WTC11 (cell line): ENCODE results near the gene PARK7. TPM values are rescaled to one million over a fixed set of nuclear protein-coding genes. Genes with fewer than 3 reads are reported as not detected.

ENCODE experiments used
- ATAC-seq: fragments of 200-7000 bp; cut with Tn5 transposase; 2 replicates; pipeline ENCODE4 v1.10.0; 2021; ENCODE audit warnings: mild to moderate bottlenecking, moderate library complexity
- CTCF ChIA-PET: fragments of 300-600 bp; sonication (Branson Sonifier 250); formaldehyde crosslinking; loops from one replicate; lab custom pipeline; 2021; ENCODE audit warnings: antibody characterized with exemption; lab: Charles Lee
- POLR2A ChIA-PET: fragments of 350-600 bp; sonication (Branson Sonifier 250); formaldehyde crosslinking; loops from one replicate; lab custom pipeline; 2021; ENCODE audit warnings: antibody characterized with exemption; lab: Charles Lee
- DNase-seq: peaks from one replicate; pipeline ENCODE4 v3.0.0; 2021; ENCODE audit warnings: low spot score
- H3K27ac Mint-ChIP-seq: 2 replicates; pipeline ENCODE4 v1.8.0; 2021; ENCODE audit warnings: mixed read lengths
- H3K27me3 Mint-ChIP-seq: 2 replicates; pipeline ENCODE4 v1.8.0; 2021; ENCODE audit warnings: low read depth, mild to moderate bottlenecking, moderate library complexity, mixed read lengths
- H3K36me3 Mint-ChIP-seq: 2 replicates; pipeline ENCODE4 v1.8.0; 2021; ENCODE audit warnings: mixed read lengths
- H3K4me1 Mint-ChIP-seq: 2 replicates; pipeline ENCODE4 v1.8.0; 2022; ENCODE audit warnings: mixed read lengths
- H3K4me3 Mint-ChIP-seq: 2 replicates; pipeline ENCODE4 v1.8.0; 2021; ENCODE audit warnings: mild to moderate bottlenecking, moderate library complexity, mixed read lengths
- H3K9me3 Mint-ChIP-seq: 2 replicates; pipeline ENCODE4 v1.8.0; 2021; ENCODE audit warnings: mixed read lengths
- FOXK1 ChIP-seq: sonication (generic); formaldehyde crosslinking; IDR thresholded peaks from 2 replicates; pipeline ENCODE4 v1.8.0; 2022; ENCODE audit warnings: mild to moderate bottlenecking, moderate library complexity, missing genetic modification reagents
- GTF2I ChIP-seq: fragments of 250-450 bp; sonication (Bioruptor Pico); conservative IDR thresholded peaks from 2 replicates; pipeline ENCODE4 v1.4.0; 2021; ENCODE audit warnings: mild to moderate bottlenecking
- KAT7 ChIP-seq: sonication (generic); formaldehyde crosslinking; IDR thresholded peaks from 2 replicates; pipeline ENCODE4 v1.8.1; 2023; ENCODE audit warnings: missing genetic modification reagents, mild to moderate bottlenecking, borderline replicate concordance
- MLX ChIP-seq: sonication (generic); formaldehyde crosslinking; IDR thresholded peaks from 2 replicates; pipeline ENCODE4 v1.8.1; 2023; ENCODE audit warnings: mild to moderate bottlenecking, missing genetic modification reagents, moderate library complexity
- MXD4 ChIP-seq: fragments of 250-450 bp; sonication (Bioruptor Pico); IDR thresholded peaks from 2 replicates; pipeline ENCODE4 v1.8.0; 2021; ENCODE audit warnings: mild to moderate bottlenecking, moderate library complexity, borderline replicate concordance
- NR2C2 ChIP-seq: sonication (generic); formaldehyde crosslinking; IDR thresholded peaks from 2 replicates; pipeline ENCODE4 v1.8.0; 2022; ENCODE audit warnings: mild to moderate bottlenecking, missing genetic modification reagents
- ZNF121 ChIP-seq: sonication (generic); formaldehyde crosslinking; IDR thresholded peaks from 2 replicates; pipeline ENCODE4 v1.8.0; 2023; ENCODE audit warnings: missing genetic modification reagents
- ZNF138 ChIP-seq: sonication (generic); formaldehyde crosslinking; conservative IDR thresholded peaks from 2 replicates; pipeline ENCODE4 v1.8.1; 2022; ENCODE audit warnings: mild to moderate bottlenecking, moderate library complexity, missing genetic modification reagents
- ZNF396 ChIP-seq: fragments of 250-450 bp; sonication (Bioruptor Pico); IDR thresholded peaks from 2 replicates; pipeline ENCODE4 v1.8.0; 2021; ENCODE audit warnings: mild to moderate bottlenecking, moderate library complexity, borderline replicate concordance
- ZNF671 ChIP-seq: fragments of 250-450 bp; sonication (Bioruptor Pico); IDR thresholded peaks from 2 replicates; pipeline ENCODE4 v1.8.0; 2021; ENCODE audit warnings: mild to moderate bottlenecking
- total RNA-seq: library from RNA; stranded (reverse); gene quantifications from 3 replicates; pipeline ENCODE4 v1.2.3, GENCODE V29; 2021
- TF ChIP-seq, protein P1 (sequence below): sonication (generic); formaldehyde crosslinking; IDR thresholded peaks from 2 replicates; pipeline ENCODE4 v1.8.0; 2022; ENCODE audit warnings: mild to moderate bottlenecking, missing genetic modification reagents
- TF ChIP-seq, protein P2 (sequence below): sonication (generic); formaldehyde crosslinking; conservative IDR thresholded peaks from 2 replicates; pipeline ENCODE4 v1.8.1; 2023; ENCODE audit warnings: mild to moderate bottlenecking, low read depth, missing genetic modification reagents, moderate library complexity
- TF ChIP-seq, protein P3 (sequence below): sonication (generic); formaldehyde crosslinking; IDR thresholded peaks from 2 replicates; pipeline ENCODE4 v1.8.1; 2022; ENCODE audit warnings: low read depth, mild to moderate bottlenecking, moderate library complexity, missing genetic modification reagents, borderline replicate concordance
- TF ChIP-seq, protein P4 (sequence below): sonication (generic); formaldehyde crosslinking; IDR thresholded peaks from 2 replicates; pipeline ENCODE4 v1.8.0; 2022; ENCODE audit warnings: missing genetic modification reagents

Gene PARK7
- total RNA-seq, 1 experiment from 2014 or later = 337 TPM

GRCh38 chr1:7932524-7933138, 28.9 kb upstream of the PARK7 start:
- Mint-ChIP-seq H3K27me3 (peaks cover 13% of the 10 kb centered on the region), H3K4me3 (no peak overlapping the region), H3K36me3 (no peaks in the 10 kb centered on the region), H3K4me1 (no peaks in the 10 kb centered on the region), H3K27ac (no peak overlapping the region), H3K9me3 (no peaks in the 10 kb centered on the region)
- POLR2A ChIA-PET = no interaction called here
- ATAC-seq = peak; percentile 44; the same call in 1 of the 2 replicates
- TF ChIP-seq ZNF121 (no peak), GTF2I (no peak)
- TF ChIP-seq, all 79 proteins: peak for 0
- no peak for DNase-seq
- CTCF ChIA-PET = no interaction called here

DNA sequence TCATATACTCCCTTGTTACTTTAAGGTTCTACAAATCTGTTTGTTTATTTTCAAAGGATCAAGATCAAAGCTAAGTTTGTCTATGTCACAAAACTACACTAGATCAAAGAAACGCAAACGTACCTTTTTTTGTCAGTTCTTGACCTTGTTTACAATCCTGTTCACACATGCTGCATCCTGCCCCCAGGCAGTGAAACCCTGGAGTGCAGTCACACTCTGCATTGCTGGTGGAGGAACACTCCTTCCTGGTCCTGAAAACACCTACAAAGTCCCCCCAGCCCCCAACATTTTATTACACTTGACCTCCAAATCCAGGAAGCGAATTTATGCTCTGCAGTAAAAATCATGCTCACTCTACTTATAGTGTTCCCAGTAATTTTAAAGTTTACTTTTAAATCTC, 23.4 kb upstream of the PARK7 start:
- no peak overlapping the region for H3K4me3 Mint-ChIP-seq
- peaks cover 64% of the 10 kb centered on the region for H3K27me3 Mint-ChIP-seq
- CTCF ChIA-PET = interaction anchor here (1.0 kb wide), 1 partner anchor 183 kb away, joined by 4 read pairs; no protein-coding TSS in a partner anchor
- H3K36me3 Mint-ChIP-seq = no peaks in the 10 kb centered on the region
- no peak overlapping the region for H3K27ac Mint-ChIP-seq
- H3K4me1 Mint-ChIP-seq = peaks cover 16% of the 10 kb centered on the region
- POLR2A ChIA-PET = no interaction called here
- TF ChIP-seq KAT7 (CRISPR knock-in tag) (no peak), ZNF121 (no peak)
- TF ChIP-seq, protein P1, sequence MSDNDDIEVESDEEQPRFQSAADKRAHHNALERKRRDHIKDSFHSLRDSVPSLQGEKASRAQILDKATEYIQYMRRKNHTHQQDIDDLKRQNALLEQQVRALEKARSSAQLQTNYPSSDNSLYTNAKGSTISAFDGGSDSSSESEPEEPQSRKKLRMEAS (CRISPR knock-in tag) = no peak
- ATAC-seq (no peak), DNase-seq (no peak)
- no peaks in the 10 kb centered on the region for H3K9me3 Mint-ChIP-seq

DNA sequence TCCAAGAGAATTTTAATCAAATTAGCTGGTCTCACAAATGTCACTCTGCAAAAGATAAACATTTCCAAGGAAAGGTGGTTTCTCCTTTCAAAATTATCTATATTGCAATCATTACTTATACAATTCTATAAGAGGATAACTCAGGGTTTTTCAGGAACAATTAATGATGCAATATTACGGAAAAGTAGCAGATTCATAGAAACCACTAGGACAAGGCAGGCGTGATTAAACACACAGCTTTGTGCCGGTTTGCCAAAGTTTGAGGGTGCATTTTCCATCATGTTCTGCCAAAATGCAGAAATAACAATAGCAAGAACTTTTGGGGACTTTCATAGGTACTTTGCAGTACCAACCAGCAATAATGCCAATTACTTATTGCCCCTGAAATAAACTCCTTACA, 21.5 kb upstream of the PARK7 start:
- Mint-ChIP-seq H3K36me3 (no peaks in the 10 kb centered on the region), H3K9me3 (no peaks in the 10 kb centered on the region), H3K27me3 (peaks cover 71% of the 10 kb centered on the region)
- CTCF ChIA-PET = interaction anchor here (0.5 to 1.6 kb wide), 4 partner anchors 35 to 293 kb away, joined by 3 read pairs; no protein-coding TSS in a partner anchor
- TF ChIP-seq MXD4 (CRISPR knock-in tag) (no peak), MLX (CRISPR knock-in tag) (no peak), ZNF396 (CRISPR knock-in tag) (no peak), FOXK1 (CRISPR knock-in tag) (no peak), ZNF138 (no peak), ZNF671 (no peak), KAT7 (CRISPR knock-in tag) (no peak), NR2C2 (CRISPR knock-in tag) (no peak)
- TF ChIP-seq, protein P2, sequence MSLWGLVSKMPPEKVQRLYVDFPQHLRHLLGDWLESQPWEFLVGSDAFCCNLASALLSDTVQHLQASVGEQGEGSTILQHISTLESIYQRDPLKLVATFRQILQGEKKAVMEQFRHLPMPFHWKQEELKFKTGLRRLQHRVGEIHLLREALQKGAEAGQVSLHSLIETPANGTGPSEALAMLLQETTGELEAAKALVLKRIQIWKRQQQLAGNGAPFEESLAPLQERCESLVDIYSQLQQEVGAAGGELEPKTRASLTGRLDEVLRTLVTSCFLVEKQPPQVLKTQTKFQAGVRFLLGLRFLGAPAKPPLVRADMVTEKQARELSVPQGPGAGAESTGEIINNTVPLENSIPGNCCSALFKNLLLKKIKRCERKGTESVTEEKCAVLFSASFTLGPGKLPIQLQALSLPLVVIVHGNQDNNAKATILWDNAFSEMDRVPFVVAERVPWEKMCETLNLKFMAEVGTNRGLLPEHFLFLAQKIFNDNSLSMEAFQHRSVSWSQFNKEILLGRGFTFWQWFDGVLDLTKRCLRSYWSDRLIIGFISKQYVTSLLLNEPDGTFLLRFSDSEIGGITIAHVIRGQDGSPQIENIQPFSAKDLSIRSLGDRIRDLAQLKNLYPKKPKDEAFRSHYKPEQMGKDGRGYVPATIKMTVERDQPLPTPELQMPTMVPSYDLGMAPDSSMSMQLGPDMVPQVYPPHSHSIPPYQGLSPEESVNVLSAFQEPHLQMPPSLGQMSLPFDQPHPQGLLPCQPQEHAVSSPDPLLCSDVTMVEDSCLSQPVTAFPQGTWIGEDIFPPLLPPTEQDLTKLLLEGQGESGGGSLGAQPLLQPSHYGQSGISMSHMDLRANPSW (CRISPR knock-in tag) = no peak
- TF ChIP-seq, protein P3, sequence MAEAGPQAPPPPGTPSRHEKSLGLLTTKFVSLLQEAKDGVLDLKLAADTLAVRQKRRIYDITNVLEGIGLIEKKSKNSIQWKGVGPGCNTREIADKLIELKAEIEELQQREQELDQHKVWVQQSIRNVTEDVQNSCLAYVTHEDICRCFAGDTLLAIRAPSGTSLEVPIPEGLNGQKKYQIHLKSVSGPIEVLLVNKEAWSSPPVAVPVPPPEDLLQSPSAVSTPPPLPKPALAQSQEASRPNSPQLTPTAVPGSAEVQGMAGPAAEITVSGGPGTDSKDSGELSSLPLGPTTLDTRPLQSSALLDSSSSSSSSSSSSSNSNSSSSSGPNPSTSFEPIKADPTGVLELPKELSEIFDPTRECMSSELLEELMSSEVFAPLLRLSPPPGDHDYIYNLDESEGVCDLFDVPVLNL (CRISPR knock-in tag) = no peak
- TF ChIP-seq, protein P4, sequence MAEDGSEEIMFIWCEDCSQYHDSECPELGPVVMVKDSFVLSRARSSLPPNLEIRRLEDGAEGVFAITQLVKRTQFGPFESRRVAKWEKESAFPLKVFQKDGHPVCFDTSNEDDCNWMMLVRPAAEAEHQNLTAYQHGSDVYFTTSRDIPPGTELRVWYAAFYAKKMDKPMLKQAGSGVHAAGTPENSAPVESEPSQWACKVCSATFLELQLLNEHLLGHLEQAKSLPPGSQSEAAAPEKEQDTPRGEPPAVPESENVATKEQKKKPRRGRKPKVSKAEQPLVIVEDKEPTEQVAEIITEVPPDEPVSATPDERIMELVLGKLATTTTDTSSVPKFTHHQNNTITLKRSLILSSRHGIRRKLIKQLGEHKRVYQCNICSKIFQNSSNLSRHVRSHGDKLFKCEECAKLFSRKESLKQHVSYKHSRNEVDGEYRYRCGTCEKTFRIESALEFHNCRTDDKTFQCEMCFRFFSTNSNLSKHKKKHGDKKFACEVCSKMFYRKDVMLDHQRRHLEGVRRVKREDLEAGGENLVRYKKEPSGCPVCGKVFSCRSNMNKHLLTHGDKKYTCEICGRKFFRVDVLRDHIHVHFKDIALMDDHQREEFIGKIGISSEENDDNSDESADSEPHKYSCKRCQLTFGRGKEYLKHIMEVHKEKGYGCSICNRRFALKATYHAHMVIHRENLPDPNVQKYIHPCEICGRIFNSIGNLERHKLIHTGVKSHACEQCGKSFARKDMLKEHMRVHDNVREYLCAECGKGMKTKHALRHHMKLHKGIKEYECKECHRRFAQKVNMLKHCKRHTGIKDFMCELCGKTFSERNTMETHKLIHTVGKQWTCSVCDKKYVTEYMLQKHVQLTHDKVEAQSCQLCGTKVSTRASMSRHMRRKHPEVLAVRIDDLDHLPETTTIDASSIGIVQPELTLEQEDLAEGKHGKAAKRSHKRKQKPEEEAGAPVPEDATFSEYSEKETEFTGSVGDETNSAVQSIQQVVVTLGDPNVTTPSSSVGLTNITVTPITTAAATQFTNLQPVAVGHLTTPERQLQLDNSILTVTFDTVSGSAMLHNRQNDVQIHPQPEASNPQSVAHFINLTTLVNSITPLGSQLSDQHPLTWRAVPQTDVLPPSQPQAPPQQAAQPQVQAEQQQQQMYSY (CRISPR knock-in tag) = no peak
- TF ChIP-seq, all 79 proteins: peak for 0
- DNase-seq = no peak
- Mint-ChIP-seq H3K4me3 (no peak overlapping the region), H3K27ac (no peak overlapping the region), H3K4me1 (peaks cover 16% of the 10 kb centered on the region)
- POLR2A ChIA-PET = no interaction called here
- ATAC-seq = no peak
